NCI-H128 (cell line): ENCODE data around the gene FALEC.

Experiments used
- DNase-seq: peaks from one replicate; lab custom pipeline; 2025; ENCODE audit not compliant: unreplicated experiment; lab: John Stamatoyannopoulos, UW

The FALEC gene

DNA sequence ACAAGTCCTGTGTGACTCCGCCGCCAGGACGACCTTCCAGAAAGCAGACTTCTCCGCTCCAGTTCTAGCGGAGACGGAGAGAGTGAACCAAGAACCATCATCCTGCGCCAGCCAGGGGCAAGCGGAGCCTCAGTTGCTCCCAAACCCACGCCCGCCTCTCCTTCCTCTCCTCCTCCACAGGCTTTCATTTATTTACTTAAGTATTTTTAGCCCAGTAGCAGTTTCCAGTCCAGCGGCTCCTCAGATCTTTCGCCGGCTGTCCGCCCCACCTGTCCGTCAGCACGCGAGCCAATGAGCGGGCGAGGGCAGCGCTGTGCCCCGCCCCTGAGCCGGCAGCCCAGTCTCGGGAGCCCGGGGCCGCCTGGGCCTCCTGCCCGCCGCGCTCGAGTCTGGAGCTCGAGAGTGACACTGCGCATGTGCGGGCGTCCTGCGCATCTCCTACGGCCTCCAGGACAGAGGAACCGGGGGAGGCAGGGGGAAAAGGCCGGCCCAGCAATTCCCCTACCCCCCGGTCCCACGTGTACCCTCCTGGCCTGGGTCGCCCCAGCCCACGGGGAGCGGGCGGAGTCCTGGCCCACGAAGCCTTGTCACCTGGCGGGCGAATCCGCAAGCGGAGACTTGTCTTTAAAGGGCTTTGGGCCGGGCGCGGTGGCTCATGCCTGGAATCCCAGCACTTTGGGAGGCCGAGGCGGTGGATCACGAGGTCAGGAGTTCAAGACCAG is at the start of gene FALEC:
Gene FALEC, plus strand, starts transcription at position 425 of the 722 bp plus-strand sequence.
- DNase-seq: peak; percentile 95

DNA sequence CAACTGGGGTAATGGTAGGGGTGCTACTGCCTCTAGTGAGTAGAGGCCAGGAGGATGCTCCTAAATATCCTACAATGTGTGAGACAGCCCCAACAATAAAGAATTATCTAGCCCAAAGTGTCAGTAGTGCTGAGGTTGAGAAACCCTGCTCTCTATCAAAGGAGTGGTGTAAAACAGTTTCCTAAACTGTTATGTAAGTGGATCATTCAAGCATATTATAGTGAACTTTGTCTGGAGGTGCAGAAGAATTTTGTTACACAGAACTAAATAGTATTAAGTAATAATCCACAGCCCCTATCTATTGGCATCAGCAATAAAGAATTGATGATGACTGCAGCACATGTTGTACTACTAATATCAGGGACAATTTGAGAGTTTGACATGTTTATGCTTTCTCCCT is 48.6 kb upstream of the FALEC start:
- no peak for DNase-seq

DNA sequence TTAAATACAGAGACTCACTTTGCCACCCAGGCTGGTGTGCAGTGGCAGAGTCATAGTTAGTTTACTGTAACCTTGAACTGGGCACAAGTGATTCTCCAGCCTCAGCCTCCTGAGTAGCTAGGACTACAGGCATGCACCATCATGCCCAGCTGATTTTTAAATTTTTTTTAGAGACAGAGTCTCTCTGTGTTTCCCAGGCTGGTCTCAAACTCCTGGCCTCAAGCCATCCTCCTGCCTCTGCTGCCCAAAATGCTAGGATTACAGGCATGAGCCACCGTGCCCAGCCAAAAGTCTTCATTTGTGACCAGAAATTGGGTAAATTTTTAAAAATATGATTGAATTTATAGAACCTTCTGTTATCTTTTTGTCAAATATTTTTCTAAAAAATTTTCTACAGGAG is 46.3 kb upstream of the FALEC start:
- no peak for DNase-seq

DNA sequence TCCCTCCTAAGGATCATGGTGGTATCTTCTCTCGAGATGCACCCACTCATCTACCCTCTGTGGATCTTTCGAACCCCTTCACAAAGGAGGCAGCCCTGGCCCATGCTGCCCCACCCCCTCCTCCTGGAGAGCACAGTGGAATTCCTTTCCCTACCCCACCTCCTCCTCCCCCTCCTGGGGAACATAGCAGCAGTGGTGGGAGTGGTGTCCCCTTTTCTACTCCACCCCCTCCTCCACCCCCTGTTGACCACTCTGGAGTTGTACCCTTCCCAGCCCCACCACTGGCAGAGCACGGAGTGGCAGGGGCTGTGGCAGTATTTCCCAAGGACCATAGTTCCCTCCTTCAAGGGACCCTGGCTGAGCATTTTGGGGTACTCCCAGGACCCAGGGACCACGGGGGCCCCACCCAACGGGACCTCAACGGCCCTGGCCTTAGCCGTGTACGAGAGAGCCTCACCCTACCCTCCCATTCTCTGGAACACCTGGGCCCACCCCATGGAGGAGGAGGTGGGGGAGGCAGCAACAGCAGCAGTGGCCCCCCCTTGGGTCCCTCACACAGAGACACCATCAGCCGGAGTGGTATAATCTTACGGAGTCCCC is 42.9 kb upstream of the FALEC start:
- DNase-seq: no peak

GRCh38 chr1:150473659-150474058 is 41.9 kb upstream of the FALEC start:
- no peak for DNase-seq

GRCh38 chr1:150474869-150475268 is 40.7 kb upstream of the FALEC start:
- no peak for DNase-seq

DNA sequence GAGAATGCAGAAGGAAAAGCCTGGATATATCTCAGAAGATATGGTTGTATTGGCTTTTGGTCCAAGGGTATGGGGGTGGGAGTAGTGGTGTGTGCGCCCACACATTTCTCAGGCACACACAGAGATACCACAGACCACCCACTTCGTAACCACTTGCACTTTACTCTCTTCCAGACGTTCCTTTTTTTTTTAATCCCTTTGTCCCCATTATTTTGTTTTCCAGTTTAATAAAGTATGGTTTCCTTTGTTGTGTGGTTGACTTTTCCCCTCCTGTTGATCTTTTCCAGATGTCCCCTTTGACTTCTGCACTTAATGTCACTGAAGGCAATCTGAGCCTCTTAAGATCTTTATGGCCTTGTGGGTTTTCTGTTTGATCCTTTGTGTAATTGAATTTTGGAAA is 38.8 kb upstream of the FALEC start:
- no peak for DNase-seq

DNA sequence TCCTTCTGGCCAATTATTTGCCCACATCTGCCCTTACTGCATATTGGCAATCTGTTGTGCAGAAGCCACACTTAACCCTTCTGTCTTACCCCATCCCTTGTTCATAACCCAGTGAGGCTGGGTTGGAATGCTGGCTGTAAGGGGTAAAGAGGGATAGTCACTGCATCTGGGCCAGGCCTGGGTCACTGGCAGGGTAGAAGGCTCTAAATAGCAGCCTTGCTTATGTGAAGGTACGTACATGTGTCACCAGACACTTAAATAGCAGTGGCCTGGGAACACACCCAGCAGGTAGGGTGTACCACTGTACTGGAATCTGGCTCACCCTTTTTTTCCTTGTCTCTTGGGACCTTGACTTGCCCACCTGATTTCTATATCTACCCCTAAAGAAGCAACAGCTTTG is 38.2 kb upstream of the FALEC start:
- DNase-seq: no peak

DNA sequence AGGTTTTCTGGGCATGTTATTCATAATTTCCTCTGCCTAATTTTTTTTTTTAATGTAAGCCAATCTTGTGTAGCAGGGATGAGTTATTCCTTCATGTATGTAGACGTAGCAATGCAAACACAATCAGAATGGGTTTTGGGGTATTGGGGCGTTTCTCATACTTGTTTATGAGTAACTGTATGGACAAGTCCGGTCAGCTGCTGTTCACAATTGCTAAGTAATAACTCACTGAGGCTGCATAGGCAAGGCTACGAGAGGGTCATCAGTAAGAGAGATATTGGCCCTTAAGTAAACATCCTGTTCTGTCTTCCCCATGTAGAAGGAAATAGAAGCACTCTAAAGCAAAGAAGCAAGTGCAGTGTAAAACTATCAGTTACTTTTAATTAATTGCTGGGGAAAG is 37.8 kb upstream of the FALEC start:
- DNase-seq: no peak

DNA sequence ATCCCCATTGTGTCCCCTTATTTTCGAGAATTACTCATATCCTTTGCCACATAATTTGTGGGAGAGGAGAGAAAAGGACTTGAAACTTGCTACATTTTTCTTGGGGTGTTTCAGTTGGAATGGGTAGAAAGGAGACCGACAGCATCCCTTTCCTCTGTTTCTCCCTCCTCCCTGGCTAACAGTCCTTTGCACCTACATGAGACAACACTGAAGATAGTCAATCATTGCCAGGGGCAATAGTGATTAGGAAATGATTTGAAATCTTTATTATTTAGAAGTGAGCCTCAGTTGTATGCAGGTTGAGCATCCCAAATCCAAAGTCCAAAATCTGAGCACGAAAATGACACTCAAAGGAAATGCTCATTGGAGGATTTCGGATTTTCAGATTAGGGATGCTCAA is 36.2 kb upstream of the FALEC start:
- DNase-seq: no peak

GRCh38 chr1:150479927-150480352 is 35.6 kb upstream of the FALEC start:
- DNase-seq: no peak

DNA sequence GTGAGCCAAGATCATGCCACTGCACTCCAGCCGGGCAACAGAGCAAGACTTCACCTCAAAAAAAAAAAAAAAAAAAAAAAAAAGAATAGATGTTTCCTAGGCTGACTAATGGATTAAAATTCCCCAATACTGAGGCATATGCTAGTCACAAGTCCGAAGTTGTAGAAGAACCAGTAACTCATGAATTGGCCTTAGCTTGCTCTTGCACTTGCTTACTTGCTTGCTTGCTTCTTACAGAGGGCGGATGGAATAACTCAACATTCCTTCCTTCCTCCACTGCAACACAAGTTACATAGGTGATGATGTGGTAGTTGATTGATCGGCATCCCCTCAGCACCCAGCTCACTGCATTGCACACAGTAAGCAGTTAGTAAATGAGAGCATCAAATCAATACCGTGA is 31.1 kb upstream of the FALEC start:
- no peak for DNase-seq

GRCh38 chr1:150484861-150485260 is 30.7 kb upstream of the FALEC start:
- no peak for DNase-seq

DNA sequence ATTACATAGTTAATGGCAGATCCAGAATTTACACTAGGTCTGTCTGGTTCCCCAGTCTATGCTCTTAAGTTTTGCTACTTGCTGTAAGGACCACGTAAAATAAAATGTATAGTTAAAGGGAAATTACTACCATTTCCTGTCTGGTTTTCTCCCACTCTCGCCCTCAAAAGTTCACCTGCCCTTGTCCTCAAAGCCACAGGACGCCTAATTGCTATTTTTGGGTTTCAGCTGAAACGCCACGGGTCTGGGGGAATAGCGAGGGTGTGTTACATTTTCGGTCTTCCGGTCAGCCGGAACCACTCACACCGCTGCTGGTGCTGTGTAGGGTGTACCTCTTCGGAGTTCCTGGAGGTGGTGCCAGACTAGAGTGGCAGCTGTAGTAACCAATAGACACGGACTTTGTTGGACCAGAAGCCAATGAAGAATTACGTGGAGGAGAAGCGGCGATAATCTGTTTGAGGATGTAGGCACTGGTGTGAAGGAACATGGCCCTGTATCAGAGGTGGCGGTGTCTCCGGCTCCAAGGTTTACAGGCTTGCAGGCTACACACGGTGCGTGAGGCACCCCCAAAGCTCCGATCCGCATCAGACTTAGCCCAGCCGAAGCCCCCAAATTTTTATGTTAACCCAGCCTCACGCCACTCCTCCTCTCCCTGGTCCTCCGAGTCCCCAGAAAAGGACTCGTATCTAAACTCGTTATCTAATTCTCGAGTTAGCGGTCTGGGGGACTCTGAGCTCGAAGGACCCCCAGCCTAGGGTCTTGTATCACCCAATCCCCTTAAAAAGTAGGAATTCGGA is 28.4 kb upstream of the FALEC start, which contains the start of gene TARS2:
Gene TARS2, plus strand, starts transcription at position 454 of the 797 bp plus-strand sequence. Its CDS starts 32 bp downstream, at position 486.
- DNase-seq: peak; percentile 98

DNA sequence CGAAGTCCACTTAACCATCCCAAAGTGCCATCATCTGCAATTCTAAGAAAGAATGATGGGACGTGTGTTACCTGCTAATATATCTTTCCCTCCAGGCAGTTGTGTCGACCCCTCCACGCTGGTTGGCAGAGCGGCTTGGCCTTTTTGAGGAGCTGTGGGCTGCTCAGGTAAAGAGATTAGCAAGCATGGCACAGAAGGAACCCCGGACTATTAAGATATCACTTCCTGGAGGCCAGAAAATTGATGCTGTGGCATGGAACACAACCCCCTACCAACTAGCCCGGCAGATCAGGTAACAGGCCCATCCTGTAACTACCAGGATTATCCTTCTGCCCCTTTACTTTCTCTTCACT is 27.8 kb upstream of the FALEC start:
- no peak for DNase-seq

- no peak for DNase-seq
Measured at GRCh38 chr1:150493175-150493574, 22.4 kb upstream of the FALEC start.

- no peak for DNase-seq
Measured at GRCh38 chr1:150498342-150498741, 17.2 kb upstream of the FALEC start.

DNA sequence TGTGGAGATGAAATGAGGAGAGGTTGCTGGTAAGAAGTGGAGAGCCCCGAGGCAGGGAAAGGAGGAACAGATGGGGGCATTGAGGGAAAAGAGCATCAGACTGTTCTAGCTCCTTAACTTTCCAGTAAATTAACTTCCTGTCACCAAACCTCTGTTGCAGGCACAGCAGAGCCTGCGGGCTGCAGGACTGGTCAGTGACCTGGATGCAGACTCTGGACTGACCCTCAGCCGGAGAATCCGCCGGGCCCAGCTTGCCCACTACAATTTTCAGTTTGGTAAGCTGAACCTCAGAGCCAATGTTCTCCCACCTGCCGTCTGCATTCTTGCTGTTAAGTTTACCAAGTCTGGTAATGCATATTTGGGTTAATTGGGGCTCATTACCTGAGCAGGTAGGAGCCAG is 10.1 kb upstream of the FALEC start:
- no peak for DNase-seq

DNA sequence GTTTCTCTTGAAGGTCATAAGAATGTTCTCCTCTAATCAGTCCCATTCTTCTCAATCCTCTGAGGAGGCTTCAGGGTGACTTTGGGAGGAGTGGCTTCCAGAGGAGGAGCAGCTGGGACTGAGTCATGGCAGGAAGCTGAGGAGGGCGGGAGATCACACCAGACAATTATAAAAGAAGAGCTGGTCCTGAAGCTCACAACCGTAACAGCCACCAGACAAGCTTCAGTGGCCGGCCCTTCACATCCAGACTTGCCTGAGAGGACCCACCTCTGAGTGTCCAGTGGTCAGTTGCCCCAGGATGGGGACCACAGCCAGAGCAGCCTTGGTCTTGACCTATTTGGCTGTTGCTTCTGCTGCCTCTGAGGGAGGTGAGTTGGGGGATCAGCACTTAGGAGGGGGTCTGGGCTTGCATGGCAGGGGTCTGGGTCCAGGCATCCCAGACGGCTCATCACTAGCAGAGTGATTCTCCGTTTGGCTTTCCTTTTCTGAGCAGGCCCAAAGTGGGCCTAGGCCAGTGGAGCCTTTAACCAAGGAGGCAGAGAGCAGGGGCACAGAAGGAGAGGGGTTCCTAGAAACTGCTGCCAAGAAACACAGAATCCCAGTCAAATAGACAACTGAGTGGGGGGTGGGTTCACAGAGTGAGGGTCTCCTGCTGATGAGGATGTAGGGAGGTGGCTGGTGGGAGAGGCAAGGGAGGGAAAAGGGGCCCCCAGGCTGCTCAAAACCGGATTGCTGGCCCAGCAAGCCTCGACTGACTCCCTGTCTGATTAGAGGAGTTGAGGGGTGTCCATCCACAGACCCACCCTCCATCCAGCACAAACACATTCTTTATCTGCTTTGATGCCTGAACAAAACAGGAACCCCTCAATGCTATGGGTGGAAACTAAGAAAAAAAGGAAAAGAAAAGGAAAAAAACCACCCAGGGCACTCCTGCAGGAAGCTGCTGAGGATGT is 7.4 kb upstream of the FALEC start, which contains the start of gene ECM1:
Gene ECM1, plus strand, starts transcription at position 198 of the 953 bp plus-strand sequence. Its CDS starts 101 bp downstream, at position 299.
- no peak for DNase-seq

- no peak for DNase-seq
Measured at GRCh38 chr1:150508982-150509381, 6.6 kb upstream of the FALEC start.

GRCh38 chr1:150511551-150511950 is 4.0 kb upstream of the FALEC start:
- peak; percentile 57 for DNase-seq
